GM23338 (cell line): Measurements from ENCODE around the gene SMIM14. TPM values are rescaled to one million over a fixed set of nuclear protein-coding genes. Genes with fewer than 3 reads are reported as not detected.

Experiments
- ATAC-seq: fragments of 200-7000 bp; cut with Tn5 transposase; 3 replicates; pipeline ENCODE4 v1.9.1; 2020
- DNase-seq: peaks from one replicate; pipeline ENCODE4 v3.0.0-alpha.2; 2015; ENCODE audit warnings: low spot score
- H2AFZ ChIP-seq: fragments of 200-600 bp; sonication (generic); 2 replicates; pipeline ENCODE4 v1.8.0; 2016; ENCODE audit warnings: antibody characterized with exemption, mild to moderate bottlenecking, moderate library complexity
- H3F3A ChIP-seq: fragments of 200-600 bp; sonication (generic); replicated peaks from 2 replicates; pipeline ENCODE4 v1.8.0; 2017; ENCODE audit warnings: antibody characterized with exemption, mixed run types, low read depth
- H3K27ac ChIP-seq: fragments of 200-600 bp; sonication (generic); 2 replicates; pipeline ENCODE4 v1.6.1; 2016; ENCODE audit warnings: low read depth
- H3K27me3 ChIP-seq: fragments of 200-600 bp; sonication (generic); 2 replicates; pipeline ENCODE4 v1.8.0; 2016; ENCODE audit warnings: mild to moderate bottlenecking, mixed run types, moderate library complexity; ENCODE audit not compliant: insufficient read depth
- H3K36me3 ChIP-seq: fragments of 200-600 bp; sonication (generic); 2 replicates; pipeline ENCODE4 v1.8.0; 2016; ENCODE audit warnings: mild to moderate bottlenecking; ENCODE audit not compliant: insufficient read depth
- H3K4me1 ChIP-seq: fragments of 200-600 bp; sonication (generic); 2 replicates; pipeline ENCODE4 v1.8.0; 2016; ENCODE audit warnings: mild to moderate bottlenecking, moderate library complexity; ENCODE audit not compliant: insufficient read depth
- H3K4me2 ChIP-seq: fragments of 200-600 bp; sonication (generic); 2 replicates; pipeline ENCODE4 v1.7.1; 2017; ENCODE audit warnings: mixed run types
- H3K4me3 ChIP-seq: fragments of 200-600 bp; sonication (generic); 2 replicates; pipeline ENCODE4 v1.6.1; 2016; ENCODE audit warnings: mixed run types
- H3K79me2 ChIP-seq: fragments of 200-600 bp; sonication (generic); replicated peaks from 2 replicates; pipeline ENCODE4 v1.8.0; 2017; ENCODE audit warnings: mild to moderate bottlenecking; ENCODE audit not compliant: insufficient read depth
- H3K9me2 ChIP-seq: fragments of 200-600 bp; sonication (generic); 2 replicates; pipeline ENCODE4 v1.8.0; 2017; ENCODE audit not compliant: insufficient read depth
- H4K20me1 ChIP-seq: fragments of 200-600 bp; sonication (generic); replicated peaks from 2 replicates; pipeline ENCODE4 v1.8.0; 2017; ENCODE audit warnings: mild to moderate bottlenecking; ENCODE audit not compliant: insufficient read depth
- H3K27ac Mint-ChIP-seq: 2 replicates; pipeline ENCODE4 v1.8.0; 2020; ENCODE audit warnings: inconsistent platforms, mild to moderate bottlenecking, moderate library complexity, mixed read lengths
- H3K27me3 Mint-ChIP-seq: 3 replicates; pipeline ENCODE4 v1.8.0; 2022; ENCODE audit warnings: low read depth, mild to moderate bottlenecking, moderate library complexity, mixed read lengths, inconsistent platforms; ENCODE audit not compliant: insufficient read depth, poor library complexity
- H3K36me3 Mint-ChIP-seq: 3 replicates; pipeline ENCODE4 v1.8.0; 2021; ENCODE audit warnings: low read depth, mild to moderate bottlenecking, inconsistent platforms, moderate library complexity, mixed read lengths
- H3K4me1 Mint-ChIP-seq: 3 replicates; pipeline ENCODE4 v1.8.0; 2020; ENCODE audit warnings: mild to moderate bottlenecking, inconsistent platforms, mixed read lengths
- H3K4me3 Mint-ChIP-seq: 3 replicates; pipeline ENCODE4 v1.8.0; 2021; ENCODE audit warnings: moderate library complexity, mild to moderate bottlenecking, inconsistent platforms, mixed read lengths
- H3K9me3 Mint-ChIP-seq: 3 replicates; pipeline ENCODE4 v1.8.0; 2020; ENCODE audit warnings: moderate library complexity, mild to moderate bottlenecking, inconsistent platforms, mixed read lengths
- CREB1 ChIP-seq: fragments of 250-450 bp; sonication (Bioruptor Pico); IDR thresholded peaks from 2 replicates; pipeline ENCODE4 v1.5.0; 2020; ENCODE audit warnings: low read depth, mild to moderate bottlenecking, moderate library complexity
- CTCF ChIP-seq, 2 experiments: fragments of 200-600 bp in 1 of 2; sonication (generic) in 1 of 2; conservative IDR thresholded peaks; 2 replicates each; pipeline versions ENCODE4 v1.5.1 to v1.6.1; 2016 to 2017; ENCODE audit warnings: antibody characterized with exemption in 2 of 2, low read depth in 2 of 2, mild to moderate bottlenecking in 2 of 2, moderate library complexity in 1 of 2
- ETS1 ChIP-seq: IDR thresholded peaks from 2 replicates; pipeline ENCODE4 v1.6.1; 2016; ENCODE audit warnings: antibody characterized with exemption
- EZH2 ChIP-seq: fragments of 200-600 bp; sonication (generic); IDR thresholded peaks from one replicate; pipeline ENCODE4 v1.8.0; 2017; ENCODE audit warnings: antibody characterized with exemption, mild to moderate bottlenecking, low read depth; ENCODE audit not compliant: unreplicated experiment
- EZH2phosphoT487 ChIP-seq: fragments of 200-600 bp; sonication (generic); IDR thresholded peaks from one replicate; pipeline ENCODE4 v1.8.1; 2018; ENCODE audit warnings: antibody characterized with exemption; ENCODE audit not compliant: unreplicated experiment
- JUNB ChIP-seq: IDR thresholded peaks from one replicate; pipeline ENCODE4 v1.6.1; 2016; ENCODE audit warnings: antibody characterized with exemption; ENCODE audit not compliant: unreplicated experiment
- NANOG ChIP-seq: IDR thresholded peaks from 2 replicates; pipeline ENCODE4 v1.6.1; 2016; ENCODE audit warnings: antibody characterized with exemption, borderline replicate concordance
- POLR2AphosphoS5 ChIP-seq: IDR thresholded peaks from 2 replicates; pipeline ENCODE4 v1.6.1; 2016; ENCODE audit warnings: antibody characterized with exemption, low read depth
- STAT1 ChIP-seq: IDR thresholded peaks from one replicate; pipeline ENCODE4 v1.6.1; 2016; ENCODE audit warnings: antibody characterized with exemption; ENCODE audit not compliant: unreplicated experiment
- ZNF114 ChIP-seq: fragments of 250-450 bp; sonication (Bioruptor Pico); IDR thresholded peaks from 2 replicates; pipeline ENCODE4 v1.5.0; 2020; ENCODE audit warnings: mild to moderate bottlenecking, moderate library complexity
- ZNF331 ChIP-seq: fragments of 250-450 bp; sonication (Bioruptor Pico); IDR thresholded peaks from 2 replicates; pipeline ENCODE4 v1.5.0; 2020; ENCODE audit warnings: low read depth, mild to moderate bottlenecking, moderate library complexity
- polyA plus RNA-seq: library from polyadenylated mRNA; unstranded; fragments of >200 nt; fragmentation: Nextera tagmentation; extraction: Ambion mirVana; gene quantifications from 2 replicates; pipeline ENCODE4 v1.2.1, GENCODE V29; 2016
- total RNA-seq: library from RNA; depleted of rRNA; stranded (reverse); fragments of >200 nt; shearing (Covaris generic); gene quantifications from 2 replicates; pipeline ENCODE4 v1.2.3, GENCODE V29; 2014
- TF ChIP-seq, protein P1 (sequence below): fragments of 250-450 bp; sonication (Bioruptor Pico); IDR thresholded peaks from 2 replicates; pipeline ENCODE4 v1.5.0; 2020; ENCODE audit warnings: mild to moderate bottlenecking, moderate library complexity
- TF ChIP-seq, protein P2 (sequence below): IDR thresholded peaks from one replicate; pipeline ENCODE4 v1.6.1; 2018; ENCODE audit warnings: antibody characterized with exemption; ENCODE audit not compliant: unreplicated experiment

The SMIM14 gene
- total and polyA plus RNA-seq, 2 experiments from 2014 or later: 29.0 to 52.6 TPM

DNA sequence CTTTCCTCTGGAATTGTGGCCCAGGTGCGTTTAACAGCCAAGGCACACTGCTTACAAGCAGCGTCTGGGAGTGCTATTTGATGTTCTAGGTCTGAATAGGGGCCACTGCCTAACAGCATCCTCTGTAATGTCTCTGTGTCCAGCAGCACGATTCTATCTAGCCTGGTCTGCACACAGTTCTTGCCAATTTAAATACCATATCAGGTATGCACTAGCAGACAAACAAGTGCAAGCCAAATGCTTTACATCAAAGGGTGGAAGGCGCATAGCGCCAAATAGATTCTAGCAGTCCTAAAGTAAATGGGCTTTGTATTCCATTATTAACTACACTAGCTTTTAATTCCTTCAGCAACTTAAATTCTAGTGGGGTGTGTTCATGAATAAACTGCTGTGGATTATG lies 95.6 kb downstream of the SMIM14 start:
- no peak for TF ChIP-seq JUNB
- TF ChIP-seq EZH2phosphoT487: no peak
- no peak for TF ChIP-seq ZNF114 (CRISPR knock-in tag)
- TF ChIP-seq, protein P1, sequence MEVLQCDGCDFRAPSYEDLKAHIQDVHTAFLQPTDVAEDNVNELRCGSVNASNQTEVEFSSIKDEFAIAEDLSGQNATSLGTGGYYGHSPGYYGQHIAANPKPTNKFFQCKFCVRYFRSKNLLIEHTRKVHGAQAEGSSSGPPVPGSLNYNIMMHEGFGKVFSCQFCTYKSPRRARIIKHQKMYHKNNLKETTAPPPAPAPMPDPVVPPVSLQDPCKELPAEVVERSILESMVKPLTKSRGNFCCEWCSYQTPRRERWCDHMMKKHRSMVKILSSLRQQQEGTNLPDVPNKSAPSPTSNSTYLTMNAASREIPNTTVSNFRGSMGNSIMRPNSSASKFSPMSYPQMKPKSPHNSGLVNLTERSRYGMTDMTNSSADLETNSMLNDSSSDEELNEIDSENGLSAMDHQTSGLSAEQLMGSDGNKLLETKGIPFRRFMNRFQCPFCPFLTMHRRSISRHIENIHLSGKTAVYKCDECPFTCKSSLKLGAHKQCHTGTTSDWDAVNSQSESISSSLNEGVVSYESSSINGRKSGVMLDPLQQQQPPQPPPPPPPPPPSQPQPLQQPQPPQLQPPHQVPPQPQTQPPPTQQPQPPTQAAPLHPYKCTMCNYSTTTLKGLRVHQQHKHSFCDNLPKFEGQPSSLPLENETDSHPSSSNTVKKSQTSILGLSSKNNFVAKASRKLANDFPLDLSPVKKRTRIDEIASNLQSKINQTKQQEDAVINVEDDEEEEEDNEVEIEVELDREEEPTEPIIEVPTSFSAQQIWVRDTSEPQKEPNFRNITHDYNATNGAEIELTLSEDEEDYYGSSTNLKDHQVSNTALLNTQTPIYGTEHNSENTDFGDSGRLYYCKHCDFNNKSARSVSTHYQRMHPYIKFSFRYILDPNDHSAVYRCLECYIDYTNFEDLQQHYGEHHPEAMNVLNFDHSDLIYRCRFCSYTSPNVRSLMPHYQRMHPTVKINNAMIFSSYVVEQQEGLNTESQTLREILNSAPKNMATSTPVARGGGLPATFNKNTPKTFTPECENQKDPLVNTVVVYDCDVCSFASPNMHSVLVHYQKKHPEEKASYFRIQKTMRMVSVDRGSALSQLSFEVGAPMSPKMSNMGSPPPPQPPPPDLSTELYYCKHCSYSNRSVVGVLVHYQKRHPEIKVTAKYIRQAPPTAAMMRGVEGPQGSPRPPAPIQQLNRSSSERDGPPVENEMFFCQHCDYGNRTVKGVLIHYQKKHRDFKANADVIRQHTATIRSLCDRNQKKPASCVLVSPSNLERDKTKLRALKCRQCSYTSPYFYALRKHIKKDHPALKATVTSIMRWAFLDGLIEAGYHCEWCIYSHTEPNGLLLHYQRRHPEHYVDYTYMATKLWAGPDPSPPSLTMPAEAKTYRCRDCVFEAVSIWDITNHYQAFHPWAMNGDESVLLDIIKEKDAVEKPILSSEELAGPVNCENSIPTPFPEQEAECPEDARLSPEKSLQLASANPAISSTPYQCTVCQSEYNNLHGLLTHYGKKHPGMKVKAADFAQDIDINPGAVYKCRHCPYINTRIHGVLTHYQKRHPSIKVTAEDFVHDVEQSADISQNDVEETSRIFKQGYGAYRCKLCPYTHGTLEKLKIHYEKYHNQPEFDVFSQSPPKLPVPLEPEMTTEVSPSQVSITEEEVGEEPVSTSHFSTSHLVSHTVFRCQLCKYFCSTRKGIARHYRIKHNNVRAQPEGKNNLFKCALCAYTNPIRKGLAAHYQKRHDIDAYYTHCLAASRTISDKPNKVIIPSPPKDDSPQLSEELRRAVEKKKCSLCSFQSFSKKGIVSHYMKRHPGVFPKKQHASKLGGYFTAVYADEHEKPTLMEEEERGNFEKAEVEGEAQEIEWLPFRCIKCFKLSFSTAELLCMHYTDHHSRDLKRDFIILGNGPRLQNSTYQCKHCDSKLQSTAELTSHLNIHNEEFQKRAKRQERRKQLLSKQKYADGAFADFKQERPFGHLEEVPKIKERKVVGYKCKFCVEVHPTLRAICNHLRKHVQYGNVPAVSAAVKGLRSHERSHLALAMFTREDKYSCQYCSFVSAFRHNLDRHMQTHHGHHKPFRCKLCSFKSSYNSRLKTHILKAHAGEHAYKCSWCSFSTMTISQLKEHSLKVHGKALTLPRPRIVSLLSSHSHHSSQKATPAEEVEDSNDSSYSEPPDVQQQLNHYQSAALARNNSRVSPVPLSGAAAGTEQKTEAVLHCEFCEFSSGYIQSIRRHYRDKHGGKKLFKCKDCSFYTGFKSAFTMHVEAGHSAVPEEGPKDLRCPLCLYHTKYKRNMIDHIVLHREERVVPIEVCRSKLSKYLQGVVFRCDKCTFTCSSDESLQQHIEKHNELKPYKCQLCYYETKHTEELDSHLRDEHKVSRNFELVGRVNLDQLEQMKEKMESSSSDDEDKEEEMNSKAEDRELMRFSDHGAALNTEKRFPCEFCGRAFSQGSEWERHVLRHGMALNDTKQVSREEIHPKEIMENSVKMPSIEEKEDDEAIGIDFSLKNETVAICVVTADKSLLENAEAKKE (CRISPR knock-in tag): no peak
- TF ChIP-seq POLR2AphosphoS5: no peak
- TF ChIP-seq, protein P2, sequence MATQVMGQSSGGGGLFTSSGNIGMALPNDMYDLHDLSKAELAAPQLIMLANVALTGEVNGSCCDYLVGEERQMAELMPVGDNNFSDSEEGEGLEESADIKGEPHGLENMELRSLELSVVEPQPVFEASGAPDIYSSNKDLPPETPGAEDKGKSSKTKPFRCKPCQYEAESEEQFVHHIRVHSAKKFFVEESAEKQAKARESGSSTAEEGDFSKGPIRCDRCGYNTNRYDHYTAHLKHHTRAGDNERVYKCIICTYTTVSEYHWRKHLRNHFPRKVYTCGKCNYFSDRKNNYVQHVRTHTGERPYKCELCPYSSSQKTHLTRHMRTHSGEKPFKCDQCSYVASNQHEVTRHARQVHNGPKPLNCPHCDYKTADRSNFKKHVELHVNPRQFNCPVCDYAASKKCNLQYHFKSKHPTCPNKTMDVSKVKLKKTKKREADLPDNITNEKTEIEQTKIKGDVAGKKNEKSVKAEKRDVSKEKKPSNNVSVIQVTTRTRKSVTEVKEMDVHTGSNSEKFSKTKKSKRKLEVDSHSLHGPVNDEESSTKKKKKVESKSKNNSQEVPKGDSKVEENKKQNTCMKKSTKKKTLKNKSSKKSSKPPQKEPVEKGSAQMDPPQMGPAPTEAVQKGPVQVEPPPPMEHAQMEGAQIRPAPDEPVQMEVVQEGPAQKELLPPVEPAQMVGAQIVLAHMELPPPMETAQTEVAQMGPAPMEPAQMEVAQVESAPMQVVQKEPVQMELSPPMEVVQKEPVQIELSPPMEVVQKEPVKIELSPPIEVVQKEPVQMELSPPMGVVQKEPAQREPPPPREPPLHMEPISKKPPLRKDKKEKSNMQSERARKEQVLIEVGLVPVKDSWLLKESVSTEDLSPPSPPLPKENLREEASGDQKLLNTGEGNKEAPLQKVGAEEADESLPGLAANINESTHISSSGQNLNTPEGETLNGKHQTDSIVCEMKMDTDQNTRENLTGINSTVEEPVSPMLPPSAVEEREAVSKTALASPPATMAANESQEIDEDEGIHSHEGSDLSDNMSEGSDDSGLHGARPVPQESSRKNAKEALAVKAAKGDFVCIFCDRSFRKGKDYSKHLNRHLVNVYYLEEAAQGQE: no peak
- no peak for TF ChIP-seq ZNF331 (CRISPR knock-in tag)
- no peak for TF ChIP-seq NANOG
- no peak for TF ChIP-seq EZH2
- no peak for TF ChIP-seq STAT1
- no peak for TF ChIP-seq CREB1 (CRISPR knock-in tag)
- no peak for TF ChIP-seq ETS1
- TF ChIP-seq CTCF (conservative IDR thresholded peaks at IDR 0.05; ENCODE audit: low read depth in 2 of 2): no peak
- H3K27ac Mint-ChIP-seq: 0 out of 2 replicates have a peak overlapping the region, but pooled peaks have one; percentile 14
- no peak overlapping the region for H3K4me3 Mint-ChIP-seq
- no peaks in the 10 kb centered on the region for H3K9me2 ChIP-seq
- no peak overlapping the region for H3K4me3 ChIP-seq
- 0 out of 2 replicates have a peak overlapping the region, but pooled peaks have one; percentile 40 for H3K27ac ChIP-seq
- no peak for DNase-seq
- H3K4me1 Mint-ChIP-seq: peaks cover 31% of the 10 kb centered on the region
- H3K36me3 ChIP-seq: no peaks in the 10 kb centered on the region
- H2AFZ ChIP-seq: no peak overlapping the region
- H3K79me2 ChIP-seq: no peaks in the 10 kb centered on the region
- H3K9me3 Mint-ChIP-seq: no peaks in the 10 kb centered on the region
- ATAC-seq: peak; percentile 30; the same call in 2 of the 3 replicates
- peaks cover 21% of the 10 kb centered on the region for H3K4me1 ChIP-seq
- no peaks in the 10 kb centered on the region for H3K27me3 ChIP-seq
- H3K4me2 ChIP-seq: peak overlapping the region; percentile 37; the same call in 1 of the 2 replicates
- H3K36me3 Mint-ChIP-seq: no peaks in the 10 kb centered on the region
- H3K27me3 Mint-ChIP-seq: peaks cover 3% of the 10 kb centered on the region
- no peaks in the 10 kb centered on the region for H3F3A ChIP-seq
- H4K20me1 ChIP-seq: no peaks in the 10 kb centered on the region; the same call in 1 of the 2 replicates
